Measurements from ENCODE around the gene SPRR5.

Gene SPRR5

GRCh38 chr1:152946248-152946647 is 758 bp upstream of the SPRR5 start:
- no peak for DNase-seq (ENCODE audit: low read depth in 2 of 2)

- DNase-seq (ENCODE audit: low read depth in 2 of 2) = no peak
Measured at GRCh38 chr1:152951711-152952110, 4.7 kb downstream of the SPRR5 start.

DNA sequence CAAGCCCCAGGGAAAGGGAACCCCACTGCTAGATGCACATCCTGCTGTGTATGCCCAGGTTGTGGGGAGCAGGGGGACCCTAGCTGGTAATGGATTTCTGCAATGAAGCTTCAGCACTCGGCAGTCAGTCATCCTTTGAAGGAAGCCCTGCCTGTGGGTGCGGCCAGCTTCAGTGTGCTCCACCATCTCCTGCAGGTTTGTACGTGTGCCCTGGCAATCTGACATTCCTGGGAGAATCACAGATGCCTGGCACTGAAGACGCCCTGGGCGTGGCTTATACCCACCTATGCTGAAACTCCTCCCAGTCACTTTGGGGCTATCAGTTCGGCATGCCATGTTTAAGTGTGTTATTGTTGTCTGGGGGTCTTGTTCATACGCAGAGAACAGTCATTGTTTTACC is 6.8 kb downstream of the SPRR5 start:
- DNase-seq (ENCODE audit: low read depth in 2 of 2) = no peak

DNA sequence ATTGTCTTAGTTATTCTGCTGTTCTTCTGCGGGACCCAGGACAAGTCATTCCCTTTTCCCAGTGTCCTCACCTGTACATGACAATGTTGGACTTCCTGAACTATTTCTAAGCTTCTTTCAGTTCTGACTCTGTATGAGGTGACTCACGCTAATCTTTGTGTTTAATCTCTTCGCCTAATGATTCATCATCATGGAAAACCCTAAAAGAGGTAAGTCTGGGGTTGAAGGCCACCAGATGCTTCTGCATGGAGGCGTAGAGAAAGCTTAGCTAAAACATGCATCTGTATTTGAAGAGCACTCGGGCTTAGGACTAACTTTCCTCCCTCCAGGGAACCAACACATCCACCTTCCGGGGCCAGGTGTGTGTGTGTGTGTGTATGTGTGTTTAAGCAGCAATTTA is 7.4 kb downstream of the SPRR5 start:
- no peak for DNase-seq (ENCODE audit: low read depth in 2 of 2)

- no peak for DNase-seq (ENCODE audit: low read depth in 2 of 2)
Measured at GRCh38 chr1:152957561-152957960, 10.6 kb downstream of the SPRR5 start.

DNA sequence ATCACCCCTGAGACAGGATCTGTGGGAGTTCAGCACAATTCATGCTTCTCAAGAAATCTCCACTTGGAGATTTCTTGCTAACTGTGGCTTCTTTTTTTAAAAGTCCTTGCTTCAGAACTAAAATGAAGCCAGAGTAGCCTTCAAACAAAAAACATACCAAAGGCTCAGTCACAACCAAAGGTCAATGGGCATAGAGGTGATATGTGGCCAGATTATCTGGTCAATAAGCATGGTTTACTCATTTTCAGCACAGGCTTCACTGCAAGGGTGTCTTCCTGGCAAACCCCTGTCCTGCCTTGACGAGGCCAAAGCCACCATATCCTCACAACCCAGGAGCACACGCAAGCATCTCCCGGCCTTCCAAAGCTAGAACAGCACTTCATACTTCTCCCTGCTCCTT is 12.3 kb downstream of the SPRR5 start:
- DNase-seq (ENCODE audit: low read depth in 2 of 2) = no peak

GRCh38 chr1:152959801-152960451 is 12.9 kb downstream of the SPRR5 start:
- DNase-seq (ENCODE audit: low read depth in 2 of 2) = no peak

DNA sequence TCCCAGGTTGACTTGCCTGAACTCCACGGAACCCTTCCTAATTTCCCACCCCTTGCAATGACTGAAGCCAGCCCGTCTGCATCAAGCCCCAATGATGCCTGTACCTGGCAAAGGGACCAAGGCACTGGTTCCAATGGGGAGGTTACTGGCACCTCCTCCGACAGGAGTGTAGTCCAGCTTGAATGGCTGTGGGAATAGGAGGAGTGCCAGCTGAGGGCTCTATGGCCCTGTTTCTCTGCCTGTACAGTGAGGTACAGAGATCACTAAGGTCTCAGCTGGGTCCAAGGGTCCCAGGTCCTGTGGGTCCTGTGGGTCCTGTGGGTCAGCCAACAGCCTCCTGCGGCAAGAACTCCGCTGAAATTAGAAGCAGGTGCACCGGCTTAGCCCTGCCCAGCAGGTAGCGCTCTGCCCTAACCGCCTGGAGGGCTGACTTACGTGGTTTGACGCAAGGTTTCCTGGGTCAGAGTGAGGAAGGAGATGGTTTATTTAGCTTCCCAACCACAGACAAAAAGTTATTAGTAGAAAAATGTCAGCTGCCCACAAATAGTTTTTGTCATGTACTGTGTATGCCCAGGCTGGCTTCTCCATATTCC is 13.5 kb downstream of the SPRR5 start:
- no peak for DNase-seq (ENCODE audit: low read depth in 2 of 2)

DNA sequence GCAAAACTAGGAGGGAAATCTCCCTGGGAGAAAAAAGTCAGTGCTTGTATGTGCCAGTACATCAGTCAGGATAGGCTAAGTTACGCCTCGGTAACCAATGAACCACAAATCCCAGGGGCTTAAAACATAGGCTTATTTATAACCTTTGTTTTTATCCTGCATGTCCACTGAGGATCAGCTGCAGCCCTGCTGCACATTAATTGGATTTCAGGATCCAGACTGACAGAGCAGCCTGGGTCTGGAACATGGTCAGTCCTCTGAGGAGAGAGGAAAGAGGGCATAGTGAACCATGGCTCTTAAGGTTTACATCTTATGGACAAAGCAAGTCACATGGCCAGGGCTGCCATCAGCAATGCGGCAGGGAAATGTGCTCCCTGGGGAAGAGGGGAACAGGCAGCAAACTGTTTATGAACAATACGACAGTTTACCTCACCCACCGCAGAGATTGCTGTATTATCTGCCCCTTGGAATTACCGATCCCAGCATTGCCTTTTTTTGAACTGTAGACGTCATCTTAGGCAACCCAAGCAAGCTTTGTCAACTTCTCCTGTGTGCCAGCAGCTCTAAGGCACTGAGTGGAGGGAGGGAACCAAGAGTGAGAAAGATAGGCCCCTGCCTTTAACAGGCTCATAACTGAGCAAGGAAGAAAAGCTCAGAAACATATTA is 14.4 kb downstream of the SPRR5 start:
- no peak for DNase-seq (ENCODE audit: low read depth in 2 of 2)

- DNase-seq (ENCODE audit: low read depth in 2 of 2) = no peak
Measured at GRCh38 chr1:152962876-152963415, 15.9 kb downstream of the SPRR5 start.

DNA sequence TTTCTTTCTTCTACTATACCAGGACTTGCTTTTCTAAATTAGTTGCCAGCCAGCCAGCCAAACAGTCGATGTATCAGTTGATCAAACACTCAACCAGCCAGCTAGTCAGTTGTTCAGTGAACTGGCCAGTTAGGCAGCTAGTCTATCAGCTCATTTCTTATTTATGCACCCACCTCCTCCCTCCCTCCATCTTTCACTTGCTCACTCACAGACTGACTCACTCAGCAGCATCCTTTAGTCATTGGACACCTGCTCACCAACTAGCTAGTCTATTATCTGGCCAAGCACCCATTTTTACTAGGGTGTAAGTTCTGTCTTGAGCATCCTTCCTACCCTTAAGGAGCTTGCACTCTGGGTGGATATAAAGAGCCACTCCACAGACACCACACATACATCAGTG is 17.5 kb downstream of the SPRR5 start:
- DNase-seq (ENCODE audit: low read depth in 2 of 2) = no peak

GRCh38 chr1:152965853-152966252 is 18.8 kb downstream of the SPRR5 start:
- no peak for DNase-seq (ENCODE audit: low read depth in 2 of 2)

- DNase-seq (ENCODE audit: low read depth in 2 of 2) = no peak
Measured at GRCh38 chr1:152967201-152967600, 20.2 kb downstream of the SPRR5 start.

- DNase-seq (ENCODE audit: low read depth in 2 of 2) = no peak
Measured at GRCh38 chr1:152968248-152968647, 21.2 kb downstream of the SPRR5 start.

DNA sequence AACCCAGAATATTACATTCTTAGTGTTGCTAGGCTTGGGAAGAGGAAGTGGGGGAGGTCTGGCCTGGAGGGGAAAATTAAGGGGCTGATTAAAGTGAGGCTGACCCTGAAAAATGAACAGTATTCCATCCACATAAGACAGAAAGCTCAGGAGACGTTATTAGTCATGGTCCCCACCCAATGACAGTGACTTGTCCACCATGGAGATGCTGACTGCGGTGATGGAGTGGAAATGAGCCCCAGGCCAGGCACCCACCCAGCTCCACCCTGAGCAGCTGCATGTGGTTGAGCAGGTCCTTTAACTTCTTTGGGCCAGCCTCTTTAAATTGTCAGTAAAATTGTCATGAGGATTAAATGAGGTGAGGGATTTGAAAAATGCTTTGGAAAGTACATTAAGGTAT is 22.0 kb downstream of the SPRR5 start:
- DNase-seq (ENCODE audit: low read depth in 2 of 2) = no peak

DNA sequence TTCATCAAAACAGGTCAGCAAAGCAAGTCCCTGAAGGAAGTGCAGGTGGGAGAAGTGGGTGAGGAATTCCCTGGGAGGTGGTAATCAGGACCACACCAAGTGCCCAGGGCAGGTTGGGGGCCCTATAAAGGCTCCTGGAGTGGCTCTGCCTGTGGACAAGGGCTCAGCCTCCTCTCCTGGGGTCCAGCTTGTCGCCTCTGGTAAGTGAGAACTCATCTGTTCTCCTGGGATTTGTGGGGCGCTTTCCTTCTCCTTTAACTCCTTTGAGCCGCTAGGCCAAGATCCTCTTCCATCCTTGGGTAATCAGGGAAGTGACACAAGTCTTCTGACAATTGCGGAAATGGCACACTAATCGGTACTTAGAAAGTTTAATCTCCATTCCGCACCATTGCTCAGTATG is 23.5 kb downstream of the SPRR5 start, which contains the start of gene SPRR4:
SPRR4 (plus strand) TSS at position 154 of the 400 bp plus-strand sequence. CDS start 1,243 bp downstream, outside the sequence.
- no peak for DNase-seq (ENCODE audit: low read depth in 2 of 2)

- no peak for DNase-seq (ENCODE audit: low read depth in 2 of 2)
Measured at GRCh38 chr1:152972196-152972886, 25.3 kb downstream of the SPRR5 start.

- no peak for DNase-seq (ENCODE audit: low read depth in 2 of 2)
Measured at GRCh38 chr1:152976688-152977087, 29.7 kb downstream of the SPRR5 start.

DNA sequence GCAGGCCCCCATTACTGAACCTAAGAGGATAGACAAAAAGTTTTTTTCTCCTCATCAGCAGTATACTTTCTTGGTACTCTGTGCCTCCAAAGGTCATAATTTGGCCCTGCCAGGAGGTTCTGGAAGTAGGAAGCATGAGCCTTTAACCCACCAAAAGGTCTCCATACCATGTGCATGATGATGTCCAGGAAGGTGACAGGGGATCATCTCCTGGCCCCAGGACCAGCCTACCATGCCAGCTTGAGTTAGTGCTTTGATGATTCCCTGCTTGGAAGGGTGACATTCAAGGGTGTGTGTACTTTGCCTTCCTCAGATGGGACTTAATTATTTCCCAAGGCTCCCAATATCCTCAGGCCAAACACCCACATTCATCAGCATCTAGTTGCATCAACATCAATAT is 30.6 kb downstream of the SPRR5 start:
- no peak for DNase-seq (ENCODE audit: low read depth in 2 of 2)

DNA sequence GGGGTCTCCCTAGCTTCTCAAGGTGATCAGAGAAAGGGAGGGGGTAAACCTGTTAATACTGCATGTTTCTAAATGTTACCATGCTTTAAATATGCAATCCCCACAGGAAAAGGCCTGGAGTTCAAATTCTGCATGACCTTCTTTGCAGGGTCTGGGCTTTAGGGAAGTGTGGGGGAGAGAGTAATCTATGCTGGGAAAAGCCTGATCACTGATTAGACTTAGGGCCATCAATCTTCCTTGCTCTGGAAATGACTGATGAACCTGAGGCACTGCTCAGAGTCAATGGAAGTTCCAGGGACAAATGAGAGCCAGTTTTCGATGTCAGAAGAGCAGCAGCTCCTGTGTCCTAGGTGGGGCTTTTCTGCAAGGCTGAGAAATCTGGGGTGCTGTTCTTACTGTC is 33.7 kb downstream of the SPRR5 start:
- no peak for DNase-seq (ENCODE audit: low read depth in 2 of 2)

DNA sequence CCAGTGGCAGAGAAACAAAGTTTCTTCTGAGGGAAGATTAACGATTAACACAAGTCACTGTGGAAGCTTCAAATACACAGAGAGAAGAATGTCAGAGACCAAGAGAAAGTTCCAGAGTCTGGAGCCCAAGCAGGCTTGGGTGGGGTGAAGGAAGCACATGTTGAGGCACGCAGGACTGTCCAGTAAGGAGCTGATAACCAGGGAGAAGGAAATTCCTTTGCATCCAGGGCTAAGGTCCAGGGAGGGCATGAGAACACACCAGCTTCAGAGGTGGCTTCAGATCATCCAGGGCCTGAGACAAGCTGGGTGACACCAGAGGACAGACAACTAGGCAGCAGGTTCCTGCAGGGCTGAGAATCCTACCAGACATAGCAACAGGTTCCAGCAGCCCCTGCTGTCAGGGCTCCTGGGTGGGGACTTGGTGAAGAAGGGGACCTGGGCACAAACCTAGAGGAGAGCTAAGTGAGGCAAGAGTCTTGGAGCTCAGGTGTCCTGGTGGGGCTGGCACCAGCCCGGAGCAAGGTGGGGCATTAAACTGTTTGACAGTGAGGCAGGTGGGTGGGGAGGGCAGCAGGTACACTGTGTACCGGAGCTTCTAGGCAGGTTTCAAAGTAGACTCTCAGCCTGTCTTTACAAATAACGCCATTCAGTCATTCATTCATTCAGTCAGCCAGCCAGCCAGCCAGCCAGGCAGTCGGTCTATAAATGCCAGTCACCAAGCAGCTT is 34.3 kb downstream of the SPRR5 start:
- no peak for DNase-seq (ENCODE audit: low read depth in 2 of 2)

DNA sequence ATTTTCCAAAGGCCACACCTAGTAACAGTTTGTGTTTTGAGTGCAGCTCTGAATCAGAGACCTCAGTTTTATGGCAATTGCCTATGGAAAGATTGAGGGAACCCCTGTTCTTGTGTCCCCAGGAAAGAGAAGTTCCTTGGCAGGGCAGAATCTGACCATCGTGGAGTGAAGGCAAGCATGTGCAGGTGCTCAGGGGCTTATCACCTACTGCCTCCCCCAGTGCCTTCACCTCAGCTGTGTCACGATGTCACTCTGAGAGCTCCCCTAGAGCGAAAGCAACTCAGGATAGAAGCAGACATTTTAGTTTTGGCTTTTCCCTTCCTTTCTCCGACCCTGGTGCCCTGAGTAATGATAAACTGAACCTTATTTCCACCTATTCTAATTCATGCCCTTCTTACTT is 35.1 kb downstream of the SPRR5 start:
- no peak for DNase-seq (ENCODE audit: low read depth in 2 of 2)

Measured in stimulated activated CD8-positive, alpha-beta memory T cell treated with anti-CD3 and anti-CD28 coated beads, Interleukin-2, amount 100 ng/mL, for 1 hour (primary cell).